K562 (cell line): ENCODE results near the gene CRAMP1. TPM values are rescaled to one million over a fixed set of nuclear protein-coding genes. Genes with fewer than 3 reads are reported as not detected.

Experiments used
- CBX1 ChIP-seq: sonication (generic); IDR thresholded peaks from 2 replicates; pipeline ENCODE4 v1.6.1; 2016; ENCODE audit warnings: antibody characterized with exemption, low read depth, mild to moderate bottlenecking
- CC2D1A ChIP-seq: fragments of 450-650 bp; IDR thresholded peaks from 2 replicates; pipeline ENCODE4 v1.6.1; 2017; ENCODE audit warnings: mild to moderate bottlenecking
- CHD1 ChIP-seq: fragments of 200-600 bp; sonication (generic); IDR thresholded peaks from one replicate; pipeline ENCODE4 v1.6.1; 2012; ENCODE audit warnings: mild to moderate bottlenecking, moderate library complexity, low read length, inconsistent platforms
- CHD2 ChIP-seq: IDR thresholded peaks from 2 replicates; pipeline ENCODE4 v1.6.1; 2011; ENCODE audit warnings: low read depth, low read length
- COPS2 ChIP-seq: fragments of 450-650 bp; conservative IDR thresholded peaks from 2 replicates; pipeline ENCODE4 v1.6.1; 2016; ENCODE audit warnings: mild to moderate bottlenecking, moderate library complexity
- DDX20 ChIP-seq: fragments of 450-650 bp; IDR thresholded peaks from 2 replicates; pipeline ENCODE4 v1.6.1; 2016; ENCODE audit warnings: missing genetic modification characterization, low read depth, mild to moderate bottlenecking, missing compliant biosample characterization, moderate library complexity
- E2F1 ChIP-seq: sonication (generic); formaldehyde crosslinking; IDR thresholded peaks from 2 replicates; pipeline ENCODE4 v1.8.1; 2023; ENCODE audit warnings: mild to moderate bottlenecking, missing genetic modification reagents, moderate library complexity
- ETV5 ChIP-seq: sonication (generic); formaldehyde crosslinking; IDR thresholded peaks from 2 replicates; pipeline ENCODE4 v1.4.0; 2020; ENCODE audit warnings: low read depth, mild to moderate bottlenecking, missing genetic modification reagents
- HDAC3 ChIP-seq: fragments of 450-650 bp; IDR thresholded peaks from 2 replicates; pipeline ENCODE4 v1.6.1; 2018; ENCODE audit warnings: borderline replicate concordance, mild to moderate bottlenecking, moderate library complexity; ENCODE audit not compliant: partially characterized antibody
- HNRNPK ChIP-seq: fragments of 200-400 bp; formaldehyde crosslinking; IDR thresholded peaks from one replicate; pipeline ENCODE4 v1.6.1; 2018; ENCODE audit warnings: mild to moderate bottlenecking, low read depth, low read length; ENCODE audit not compliant: poor library complexity, severe bottlenecking
- MBD2 ChIP-seq: sonication (generic); IDR thresholded peaks from 2 replicates; pipeline ENCODE4 v1.6.1; 2016; ENCODE audit warnings: low read depth, borderline replicate concordance
- MCM5 ChIP-seq: fragments of 450-650 bp; IDR thresholded peaks from 2 replicates; pipeline ENCODE4 v1.6.1; 2016; ENCODE audit warnings: low read depth
- MYNN ChIP-seq, 2 experiments: sonication (generic); formaldehyde crosslinking in 1 of 2; IDR thresholded peaks; 2 replicates each; pipeline versions ENCODE4 v1.5.0 to v1.6.1; 2016 to 2020; ENCODE audit warnings: antibody characterized with exemption in 1 of 2, missing genetic modification reagents in 1 of 2
- NFRKB ChIP-seq: fragments of 450-650 bp; IDR thresholded peaks from 2 replicates; pipeline ENCODE4 v1.6.1; 2016; ENCODE audit warnings: low read depth
- OTX1 ChIP-seq: fragments of 450-650 bp; formaldehyde crosslinking; IDR thresholded peaks from 2 replicates; pipeline ENCODE4 v1.4.0; 2022; ENCODE audit warnings: mild to moderate bottlenecking
- RFX1 ChIP-seq: fragments of 450-650 bp; IDR thresholded peaks from 2 replicates; pipeline ENCODE4 v1.6.1; 2016; ENCODE audit warnings: mild to moderate bottlenecking, moderate library complexity
- RFX7 ChIP-seq: fragments of 250-450 bp; sonication (Bioruptor Pico); IDR thresholded peaks from 2 replicates; pipeline ENCODE4 v1.5.1; 2021; ENCODE audit warnings: mild to moderate bottlenecking
- SAFB ChIP-seq: fragments of 200-400 bp; formaldehyde crosslinking; IDR thresholded peaks from 2 replicates; pipeline ENCODE4 v1.6.1; 2017; ENCODE audit warnings: low read depth, low read length, borderline replicate concordance
- TARDBP ChIP-seq: fragments of 450-650 bp; IDR thresholded peaks from 2 replicates; pipeline ENCODE4 v1.6.1; 2016
- TSHZ1 ChIP-seq: fragments of 250-450 bp; sonication (Bioruptor Pico); IDR thresholded peaks from 2 replicates; pipeline ENCODE4 v1.4.0; 2020; ENCODE audit warnings: mild to moderate bottlenecking, moderate library complexity
- XRCC3 ChIP-seq: fragments of 450-650 bp; IDR thresholded peaks from 2 replicates; pipeline ENCODE4 v1.6.1; 2017; ENCODE audit warnings: mild to moderate bottlenecking, moderate library complexity
- ZBTB1 ChIP-seq: sonication (generic); formaldehyde crosslinking; IDR thresholded peaks from 2 replicates; pipeline ENCODE4 v1.8.1; 2023; ENCODE audit warnings: missing genetic modification reagents, low read depth, mild to moderate bottlenecking, borderline replicate concordance
- polyA plus RNA-seq, 8 experiments: library from polyadenylated mRNA; depleted of rRNA in 4 of 8; stranded (reverse) in 5 of 8; unstranded in 3 of 8; fragments of >200 nt; fragmentation: Nextera tagmentation in 2 of 8; fragmentation: Illumina TruSeq in 1 of 8; extraction: Ambion mirVana in 2 of 8; extraction: Trizol in 1 of 8; gene quantifications; 2 replicates each; pipeline versions ENCODE4 v1.2.1 to v1.2.3, GENCODE V29; 2011 to 2014; ENCODE audit warnings: inconsistent platforms in 1 of 8, missing spikeins in 1 of 8
- total RNA-seq, 7 experiments: library from RNA; depleted of rRNA in 6 of 7; stranded (reverse); fragments of >200 nt in 6 of 7; fragmentation: Illumina TruSeq in 2 of 7; extraction: Trizol in 2 of 7; gene quantifications; 2 replicates each; pipeline versions ENCODE4 v1.2.1 to v1.2.3, GENCODE V29; 2011 to 2021; ENCODE audit warnings: low replicate concordance in 1 of 7
- TF ChIP-seq, protein P1 (sequence below): fragments of 450-650 bp; IDR thresholded peaks from 2 replicates; pipeline ENCODE4 v1.6.1; 2016; ENCODE audit warnings: mild to moderate bottlenecking

CRAMP1 gene
- total and polyA plus RNA-seq, 9 of the 15 experiments (the other 6 are each of a cell fraction or from before 2014, with no cell fraction given): 0.52 to 20.8 (median 7.5) TPM

DNA sequence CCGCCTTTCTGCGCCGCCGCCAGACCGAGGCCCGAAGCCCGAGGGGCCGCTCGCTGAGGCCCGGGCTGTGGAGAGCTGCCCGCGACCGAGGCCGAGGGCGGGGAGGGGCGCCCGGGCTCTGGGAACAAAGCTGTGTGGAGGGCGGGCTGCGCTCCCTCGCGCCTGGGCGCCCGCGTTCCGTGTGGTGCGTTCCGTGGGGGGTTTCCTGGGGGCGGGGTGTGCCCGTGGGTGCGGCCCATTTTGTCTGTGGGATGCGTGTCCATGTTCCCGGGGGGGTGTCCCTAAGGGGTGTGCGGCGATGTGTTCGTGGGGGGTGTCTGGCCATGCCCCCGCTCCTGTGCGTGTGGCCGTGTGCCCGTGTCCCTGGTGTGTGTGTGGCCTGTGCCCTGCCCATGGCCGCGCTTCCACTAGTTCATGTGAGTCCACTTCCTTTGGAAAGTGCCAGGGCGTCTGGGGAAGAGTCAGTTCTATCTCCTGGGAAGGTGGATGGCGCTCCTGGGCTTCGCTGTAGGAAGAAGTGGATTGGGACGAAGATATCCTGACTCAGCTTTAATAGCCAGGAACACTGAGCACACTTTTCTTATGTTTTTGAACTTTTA, 66.4 kb downstream of the CRAMP1 start (continued):
- TF ChIP-seq CC2D1A (no peak), RFX1 (no peak), MYNN (IDR thresholded peaks at IDR 0.05) (no peak), MYNN (CRISPR knock-in tag; IDR thresholded peaks at IDR 0.05) (no peak), TSHZ1 (CRISPR knock-in tag) (no peak), ZBTB1 (CRISPR knock-in tag) (peak; percentile 32; the same call in 1 of the 2 replicates), CBX1 (0 out of 2 replicates have a peak, but pooled peaks have one; percentile 15), XRCC3 (no peak), NFRKB (no peak), E2F1 (CRISPR knock-in tag) (no peak), MBD2 (no peak), OTX1 (CRISPR knock-in tag) (no peak), ETV5 (CRISPR knock-in tag) (no peak), RFX7 (CRISPR knock-in tag) (no peak), CHD1 (peak; percentile 28), COPS2 (no peak), HNRNPK (peak; percentile 91), SAFB (peak; percentile 90), CHD2 (no peak), HDAC3 (no peak), TARDBP (no peak), DDX20 (tag) (no peak), MCM5 (no peak)
- TF ChIP-seq, protein P1, sequence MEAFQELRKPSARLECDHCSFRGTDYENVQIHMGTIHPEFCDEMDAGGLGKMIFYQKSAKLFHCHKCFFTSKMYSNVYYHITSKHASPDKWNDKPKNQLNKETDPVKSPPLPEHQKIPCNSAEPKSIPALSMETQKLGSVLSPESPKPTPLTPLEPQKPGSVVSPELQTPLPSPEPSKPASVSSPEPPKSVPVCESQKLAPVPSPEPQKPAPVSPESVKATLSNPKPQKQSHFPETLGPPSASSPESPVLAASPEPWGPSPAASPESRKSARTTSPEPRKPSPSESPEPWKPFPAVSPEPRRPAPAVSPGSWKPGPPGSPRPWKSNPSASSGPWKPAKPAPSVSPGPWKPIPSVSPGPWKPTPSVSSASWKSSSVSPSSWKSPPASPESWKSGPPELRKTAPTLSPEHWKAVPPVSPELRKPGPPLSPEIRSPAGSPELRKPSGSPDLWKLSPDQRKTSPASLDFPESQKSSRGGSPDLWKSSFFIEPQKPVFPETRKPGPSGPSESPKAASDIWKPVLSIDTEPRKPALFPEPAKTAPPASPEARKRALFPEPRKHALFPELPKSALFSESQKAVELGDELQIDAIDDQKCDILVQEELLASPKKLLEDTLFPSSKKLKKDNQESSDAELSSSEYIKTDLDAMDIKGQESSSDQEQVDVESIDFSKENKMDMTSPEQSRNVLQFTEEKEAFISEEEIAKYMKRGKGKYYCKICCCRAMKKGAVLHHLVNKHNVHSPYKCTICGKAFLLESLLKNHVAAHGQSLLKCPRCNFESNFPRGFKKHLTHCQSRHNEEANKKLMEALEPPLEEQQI: no peak
